HCT116 (cell line): ENCODE results near the gene EML4. TPM values are rescaled to one million over a fixed set of nuclear protein-coding genes. Genes with fewer than 3 reads are reported as not detected.

Experiments
- ATAC-seq: fragments of 200-7000 bp; cut with Tn5 transposase; 2 replicates; pipeline ENCODE4 v1.9.1; 2020; ENCODE audit warnings: mild to moderate bottlenecking, moderate library complexity
- BruUV-seq: library from RNA; stranded (reverse); fragments of 400-500 nt; replicated peaks from 2 replicates; lab custom pipeline; 2021; lab: Mats Ljungman, UMichigan
- CTCF ChIA-PET: fragments of 300-600 bp; sonication (Branson Sonifier 250); formaldehyde crosslinking; loops from one replicate; lab custom pipeline; 2021; ENCODE audit warnings: antibody characterized with exemption; lab: Charles Lee
- POLR2A ChIA-PET: fragments of 300-600, 350-600 bp; sonication (Branson Sonifier 250); formaldehyde crosslinking; loops from one replicate; lab custom pipeline; 2021; ENCODE audit warnings: antibody characterized with exemption; lab: Charles Lee
- RAD21 ChIA-PET, 2 experiments: fragments of 300-600 bp; sonication (Branson Sonifier 250); formaldehyde crosslinking; loops; one replicate each; lab custom pipeline; 2023; ENCODE audit warnings: low total read pairs in 2 of 2; ENCODE audit not compliant: uncharacterized antibody in 2 of 2, unreplicated experiment in 2 of 2, low non-redundant PET in 1 of 2; lab: Charles Lee
- DNase-seq: peaks from one replicate; pipeline ENCODE4 v3.0.0-alpha.2; 2010; ENCODE audit warnings: low read depth, low spot score
- H2AFZ ChIP-seq: fragments of 200-600 bp; shearing (Covaris generic), sonication (generic); 2 replicates; pipeline ENCODE4 v1.6.1; 2017; ENCODE audit warnings: low read depth, mixed run types, mixed read lengths, antibody characterized with exemption, low read length; ENCODE audit not compliant: poor library complexity, severe bottlenecking
- H3K27ac ChIP-seq: 2 replicates; pipeline ENCODE4 v1.5.1; 2012; ENCODE audit warnings: low read depth, low read length
- H3K27me3 ChIP-seq: fragments of 200-600 bp; sonication (generic); 2 replicates; pipeline ENCODE4 v1.6.1; 2016; ENCODE audit warnings: mixed run types, low read length, mixed read lengths; ENCODE audit not compliant: insufficient read depth
- H3K36me3 ChIP-seq, 2 experiments: fragments of 200-500 bp in 1 of 2; fragments of 200-600 bp in 1 of 2; sonication (Bioruptor generic) in 1 of 2; sonication (generic) in 1 of 2; 2 replicates each; pipeline versions ENCODE4 v1.5.1 to v1.6.1; 2014 to 2016; ENCODE audit warnings: low read length in 2 of 2, inconsistent platforms in 1 of 2, mixed read lengths in 1 of 2, mixed run types in 1 of 2; ENCODE audit not compliant: insufficient read depth in 2 of 2, control insufficient read depth in 1 of 2
- H3K4me1 ChIP-seq, 2 experiments: fragments of 200-600 bp in 1 of 2; sonication (generic) in 1 of 2; 2 replicates each; pipeline versions ENCODE4 v1.5.1 to v1.6.1; 2012 to 2017; ENCODE audit warnings: low read length in 2 of 2, inconsistent platforms in 1 of 2, mild to moderate bottlenecking in 1 of 2, mixed read lengths in 1 of 2, mixed run types in 1 of 2, moderate library complexity in 1 of 2; ENCODE audit not compliant: insufficient read depth in 2 of 2, control insufficient read depth in 1 of 2
- H3K4me2 ChIP-seq: fragments of 200-600 bp; sonication (generic); 2 replicates; pipeline ENCODE4 v1.6.1; 2017; ENCODE audit warnings: mixed run types, low read length, mixed read lengths
- H3K4me3 ChIP-seq, 2 experiments: fragments of 200-600 bp in 1 of 2; sonication (generic) in 1 of 2; replicated peaks in 1 of 2; 2 replicates each; pipeline ENCODE4 v1.5.1; 2011 to 2016; ENCODE audit warnings: low read length in 2 of 2, control low read depth in 1 of 2, low read depth in 1 of 2, mild to moderate bottlenecking in 1 of 2, mixed read lengths in 1 of 2, mixed run types in 1 of 2
- H3K79me2 ChIP-seq: fragments of 200-600 bp; sonication (generic); 2 replicates; pipeline ENCODE4 v1.6.1; 2017; ENCODE audit warnings: mild to moderate bottlenecking, mixed run types, low read length, moderate library complexity, mixed read lengths; ENCODE audit not compliant: insufficient read depth
- H3K9ac ChIP-seq: fragments of 200-600 bp; sonication (generic); 2 replicates; pipeline ENCODE4 v1.6.1; 2016; ENCODE audit warnings: low read length, mixed read lengths
- H3K9me2 ChIP-seq: fragments of 200-600 bp; sonication (generic), shearing (Covaris generic); 2 replicates; pipeline ENCODE4 v1.6.1; 2017; ENCODE audit warnings: mixed run types, mild to moderate bottlenecking, moderate library complexity; ENCODE audit not compliant: insufficient read depth
- H3K9me3 ChIP-seq, 2 experiments: fragments of 200-500 bp in 1 of 2; fragments of 200-600 bp in 1 of 2; sonication (Bioruptor generic) in 1 of 2; sonication (generic) in 1 of 2; 2 replicates each; pipeline ENCODE4 v1.6.1; 2014 to 2017; ENCODE audit warnings: low read length in 2 of 2, mixed read lengths in 2 of 2, inconsistent platforms in 1 of 2, low read depth in 1 of 2, mild to moderate bottlenecking in 1 of 2, mixed run types in 1 of 2, moderate library complexity in 1 of 2; ENCODE audit not compliant: control insufficient read depth in 1 of 2, insufficient read depth in 1 of 2
- H4K20me1 ChIP-seq: fragments of 200-600 bp; sonication (generic), shearing (Covaris generic); 2 replicates; pipeline ENCODE4 v1.6.1; 2017; ENCODE audit warnings: mixed run types, mild to moderate bottlenecking, moderate library complexity; ENCODE audit not compliant: insufficient read depth
- CBX3 ChIP-seq: IDR thresholded peaks from 2 replicates; pipeline ENCODE4 v1.6.1; 2012; ENCODE audit warnings: low read depth
- CTCF ChIP-seq, 3 experiments: fragments of 200-600 bp in 1 of 3; sonication (generic) in 1 of 3; IDR thresholded peaks in 2 of 3; conservative IDR thresholded peaks in 1 of 3; 2 replicates each; pipeline ENCODE4 v1.5.1; 2012 to 2017; ENCODE audit warnings: low read depth in 2 of 3, low read length in 2 of 3, antibody characterized with exemption in 1 of 3, borderline replicate concordance in 1 of 3, control low read depth in 1 of 3, mild to moderate bottlenecking in 1 of 3, mixed read lengths in 1 of 3, mixed run types in 1 of 3, moderate library complexity in 1 of 3; ENCODE audit not compliant: insufficient read depth in 1 of 3
- MAX ChIP-seq: IDR thresholded peaks from 2 replicates; pipeline ENCODE4 v1.6.1; 2012
- POLR2AphosphoS5 ChIP-seq: IDR thresholded peaks from 2 replicates; pipeline ENCODE4 v1.6.1; 2011; ENCODE audit warnings: mild to moderate bottlenecking, low read depth, low read length, moderate library complexity
- RAD21 ChIP-seq: IDR thresholded peaks from 2 replicates; pipeline ENCODE4 v1.6.1; 2012; ENCODE audit warnings: low read depth, mild to moderate bottlenecking
- SIN3A ChIP-seq: IDR thresholded peaks from 2 replicates; pipeline ENCODE4 v1.6.1; 2012; ENCODE audit warnings: low read depth
- ZNF274 ChIP-seq: fragments of 200-500 bp; sonication (Bioruptor generic); IDR thresholded peaks from 2 replicates; pipeline ENCODE4 v1.6.1; 2014; ENCODE audit warnings: mild to moderate bottlenecking, low read depth, low read length, inconsistent platforms
- intact Hi-C: fragments of 100-400 bp; cut with micrococcal nuclease; formaldehyde crosslinking; loops from 2 replicates; pipeline ENCODE4 v1.10.0; 2022
- total RNA-seq: library from RNA; stranded (reverse); gene quantifications from one replicate; pipeline ENCODE4 v1.2.1, GENCODE V29; 2021; ENCODE audit not compliant: unreplicated experiment

EML4 gene
- total RNA-seq, 1 experiment from 2014 or later: 53.5 TPM

GRCh38 chr2:42170619-42171395, 1.7 kb downstream of the EML4 start:
- no peaks in the 10 kb centered on the region for H3K9me3 ChIP-seq
- intact Hi-C loops: no loop called here
- no TSS peak for BruUV-seq
- H3K9me2 ChIP-seq: no peaks in the 10 kb centered on the region
- peaks cover 7 to 27% of the 10 kb centered on the region in 2 experiments for H3K4me1 ChIP-seq
- H3K36me3 ChIP-seq: no peaks in the 10 kb centered on the region
- RAD21 ChIA-PET: no interaction called here
- no peak overlapping the region for H2AFZ ChIP-seq
- peaks cover 55% of the 10 kb centered on the region for H3K79me2 ChIP-seq
- peak overlapping the region; percentile 87 for H3K9ac ChIP-seq
- H3K27me3 ChIP-seq: no peaks in the 10 kb centered on the region
- no peak overlapping the region for H3K27ac ChIP-seq
- POLR2A ChIA-PET: no interaction called here
- peak overlapping the region; percentile 84 to 87 for H3K4me3 ChIP-seq
- H4K20me1 ChIP-seq: no peaks in the 10 kb centered on the region
- no peak for DNase-seq
- no peak for TF ChIP-seq SIN3A
- TF ChIP-seq POLR2AphosphoS5: no peak
- TF ChIP-seq MAX: no peak
- TF ChIP-seq RAD21: no peak
- no peak for TF ChIP-seq ZNF274
- no peak for TF ChIP-seq CTCF (IDR thresholded peaks at IDR 0.05 in 2 of 3, conservative IDR thresholded peaks at IDR 0.05 in 1 of 3; ENCODE audit: borderline replicate concordance in 1 of 3, insufficient read depth in 1 of 3, low read depth in 2 of 3, low read length in 2 of 3)
- no peak for TF ChIP-seq CBX3
- TF ChIP-seq, all 23 proteins: peak for 0
- CTCF ChIA-PET: no interaction called here
- ATAC-seq: no peak
- H3K4me2 ChIP-seq: peak overlapping the region; percentile 90
